Measurements from ENCODE around the gene UBE2D2.

The UBE2D2 gene

GRCh38 chr5:139660923-139661814, 100.0 kb downstream of the UBE2D2 start:
- peak in 1 of 2 donors; percentile 82 for DNase-seq

GRCh38 chr5:139662617-139663016, 101.5 kb downstream of the UBE2D2 start:
- DNase-seq = no peak

- DNase-seq = no peak
Observed at GRCh38 chr5:139663207-139664085, 102.3 kb downstream of the UBE2D2 start.

- DNase-seq = peak in 1 of 2 donors; percentile 85
Observed at GRCh38 chr5:139664086-139664693, 103.1 kb downstream of the UBE2D2 start.

GRCh38 chr5:139664727-139665351, 103.7 kb downstream of the UBE2D2 start:
- no peak for DNase-seq

- DNase-seq = no peak
Observed at GRCh38 chr5:139665626-139666025, 104.5 kb downstream of the UBE2D2 start.

GRCh38 chr5:139666551-139666950, 105.4 kb downstream of the UBE2D2 start:
- no peak for DNase-seq

- peak in 1 of 2 donors; percentile 28 for DNase-seq
Observed at GRCh38 chr5:139667001-139667729, 106.0 kb downstream of the UBE2D2 start.

- no peak for DNase-seq
Observed at GRCh38 chr5:139667730-139668063, 106.6 kb downstream of the UBE2D2 start.

- DNase-seq = peak in 1 of 2 donors; percentile 42
Observed at GRCh38 chr5:139668064-139668880, 107.1 kb downstream of the UBE2D2 start.

- no peak for DNase-seq
Observed at GRCh38 chr5:139668924-139669661, 108.0 kb downstream of the UBE2D2 start.

GRCh38 chr5:139669662-139670368, 108.7 kb downstream of the UBE2D2 start:
- peak; percentile 34 to 55 for DNase-seq

- peak; percentile 21 to 66 for DNase-seq
Observed at GRCh38 chr5:139670369-139671095, 109.4 kb downstream of the UBE2D2 start.

GRCh38 chr5:139671096-139671841, 110.1 kb downstream of the UBE2D2 start:
- no peak for DNase-seq

- no peak for DNase-seq
Observed at GRCh38 chr5:139675213-139675612, 114.1 kb downstream of the UBE2D2 start.

GRCh38 chr5:139675825-139676224, 114.7 kb downstream of the UBE2D2 start:
- no peak for DNase-seq

GRCh38 chr5:139676406-139676805, 115.3 kb downstream of the UBE2D2 start:
- DNase-seq = no peak
